SH-SY5Y (cell line): ENCODE data around the gene RACK1.

Experiments
- GATA2 ChIP-seq: IDR thresholded peaks from 2 replicates; pipeline ENCODE4 v1.6.1; 2011; ENCODE audit warnings: mild to moderate bottlenecking, low read depth, low read length
- GATA3 ChIP-seq: IDR thresholded peaks from 2 replicates; pipeline ENCODE4 v1.6.1; 2011; ENCODE audit warnings: low read depth, mild to moderate bottlenecking, low read length, moderate library complexity

DNA sequence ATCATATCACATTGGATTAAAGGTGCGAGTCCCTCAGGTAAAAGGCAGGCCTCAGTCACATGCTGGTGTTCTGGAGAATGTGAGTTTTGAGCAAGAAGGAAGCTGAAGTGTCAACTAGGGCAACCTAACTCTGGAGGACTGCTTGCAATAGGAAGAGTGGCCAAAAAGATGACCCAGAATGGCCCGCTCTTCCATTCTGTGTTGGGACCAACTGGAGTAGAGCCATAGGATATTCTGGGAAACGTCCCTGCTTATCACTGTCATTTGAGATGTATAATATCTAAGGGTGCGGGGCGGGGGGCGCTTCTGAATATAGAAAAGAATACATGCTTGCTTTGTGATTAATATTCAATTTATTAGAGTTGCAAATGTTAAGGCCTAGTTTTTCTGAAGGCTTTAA is 31.6 kb downstream of the RACK1 start:
- TF ChIP-seq GATA3 (no peak), GATA2 (no peak)
